K562 (cell line): Measurements from ENCODE around the gene ABT1. TPM values are rescaled to one million over a fixed set of nuclear protein-coding genes. Genes with fewer than 3 reads are reported as not detected.
A peak's percentile ranks its signal among the peaks of the same experiment; 100 is the strongest.

Experiments used
- ARID2 ChIP-seq: fragments of 450-650 bp; IDR thresholded peaks from 2 replicates; pipeline ENCODE4 v1.6.1; 2017; ENCODE audit warnings: antibody characterized with exemption, mild to moderate bottlenecking
- DPF2 ChIP-seq: fragments of 450-650 bp; IDR thresholded peaks from 2 replicates; pipeline ENCODE4 v1.6.1; 2016
- FOXK1 ChIP-seq: sonication (generic); formaldehyde crosslinking; IDR thresholded peaks from 2 replicates; pipeline ENCODE4 v1.8.0; 2022; ENCODE audit warnings: missing genetic modification reagents, mild to moderate bottlenecking, borderline replicate concordance
- FOXP1 ChIP-seq: sonication (generic); formaldehyde crosslinking; IDR thresholded peaks from 2 replicates; pipeline ENCODE4 v1.8.0; 2022; ENCODE audit warnings: mild to moderate bottlenecking, missing genetic modification reagents
- GABPA ChIP-seq: fragments of 200-800 bp; sonication (Bioruptor generic); conservative IDR thresholded peaks from 2 replicates; pipeline ENCODE4 v1.6.1; 2016; ENCODE audit warnings: low read depth, missing genetic modification characterization, missing compliant biosample characterization
- HMG20A ChIP-seq: fragments of 450-650 bp; formaldehyde crosslinking; conservative IDR thresholded peaks from 2 replicates; pipeline ENCODE4 v1.4.0; 2020; ENCODE audit warnings: mild to moderate bottlenecking, mixed read lengths
- HOXB6 ChIP-seq: fragments of 250-450 bp; sonication (Bioruptor Pico); IDR thresholded peaks from 2 replicates; pipeline ENCODE4 v1.5.1; 2022; ENCODE audit warnings: mild to moderate bottlenecking, borderline replicate concordance
- MEIS2 ChIP-seq: fragments of 450-650 bp; IDR thresholded peaks from 2 replicates; pipeline ENCODE4 v1.6.1; 2014; ENCODE audit warnings: mild to moderate bottlenecking; ENCODE audit not compliant: partially characterized antibody
- NCOA1 ChIP-seq: fragments of 450-650 bp; IDR thresholded peaks from 2 replicates; pipeline ENCODE4 v1.6.1; 2016; ENCODE audit warnings: low read depth
- SNRNP70 ChIP-seq: fragments of 200-400 bp; formaldehyde crosslinking; optimal IDR thresholded peaks from 2 replicates; pipeline ENCODE3; 2017; ENCODE audit warnings: low read depth, low read length
- STAT5B ChIP-seq: fragments of 250-450 bp; sonication (Bioruptor Pico); IDR thresholded peaks from 2 replicates; pipeline ENCODE4 v1.8.0; 2021; ENCODE audit warnings: mild to moderate bottlenecking, inconsistent platforms
- TCF7L2 ChIP-seq: fragments of 150-350 bp; IDR thresholded peaks from 2 replicates; pipeline ENCODE4 v1.6.1; 2016; ENCODE audit warnings: low read depth, mild to moderate bottlenecking, low read length, moderate library complexity
- XRCC5 ChIP-seq: fragments of 200-400 bp; formaldehyde crosslinking; IDR thresholded peaks from 2 replicates; pipeline ENCODE4 v1.6.1; 2017; ENCODE audit warnings: low read depth, mild to moderate bottlenecking, low read length
- ZC3H4 ChIP-seq: sonication (generic); formaldehyde crosslinking; IDR thresholded peaks from 2 replicates; pipeline ENCODE4 v1.9.0; 2021; ENCODE audit warnings: missing genetic modification reagents, borderline replicate concordance
- ZFP36 ChIP-seq: fragments of 150-350 bp; IDR thresholded peaks from 2 replicates; pipeline ENCODE4 v1.6.1; 2018; ENCODE audit warnings: low read length, low read depth; ENCODE audit not compliant: partially characterized antibody
- ZNF184 ChIP-seq: sonication (generic); formaldehyde crosslinking; IDR thresholded peaks from 2 replicates; pipeline ENCODE4 v1.5.0; 2020; ENCODE audit warnings: missing genetic modification reagents
- ZNF584 ChIP-seq: fragments of 200-800 bp; sonication (Bioruptor generic); IDR thresholded peaks from 2 replicates; pipeline ENCODE4 v1.6.1; 2016; ENCODE audit warnings: low read depth, mild to moderate bottlenecking, missing genetic modification characterization, missing compliant biosample characterization
- ZNF668 ChIP-seq: fragments of 250-450 bp; sonication (Bioruptor Pico); IDR thresholded peaks from 2 replicates; pipeline ENCODE4 v1.8.0; 2022; ENCODE audit warnings: mild to moderate bottlenecking, inconsistent platforms
- polyA plus RNA-seq, 8 experiments: library from polyadenylated mRNA; depleted of rRNA in 4 of 8; stranded (reverse) in 5 of 8; unstranded in 3 of 8; fragments of >200 nt; fragmentation: Nextera tagmentation in 2 of 8; fragmentation: Illumina TruSeq in 1 of 8; extraction: Ambion mirVana in 2 of 8; extraction: Trizol in 1 of 8; gene quantifications; 2 replicates each; pipeline versions ENCODE4 v1.2.1 to v1.2.3, GENCODE V29; 2011 to 2014; ENCODE audit warnings: inconsistent platforms in 1 of 8, missing spikeins in 1 of 8
- total RNA-seq, 7 experiments: library from RNA; depleted of rRNA in 6 of 7; stranded (reverse); fragments of >200 nt in 6 of 7; fragmentation: Illumina TruSeq in 2 of 7; extraction: Trizol in 2 of 7; gene quantifications; 2 replicates each; pipeline versions ENCODE4 v1.2.1 to v1.2.3, GENCODE V29; 2011 to 2021; ENCODE audit warnings: low replicate concordance in 1 of 7
- TF ChIP-seq, protein P1 (sequence below): fragments of 250-450 bp; sonication (Bioruptor Pico); IDR thresholded peaks from 2 replicates; pipeline ENCODE4 v1.5.0; 2021; ENCODE audit warnings: mild to moderate bottlenecking, moderate library complexity
- TF ChIP-seq, protein P2 (sequence below): sonication (generic); formaldehyde crosslinking; IDR thresholded peaks from 2 replicates; pipeline ENCODE4 v1.8.0; 2022; ENCODE audit warnings: missing genetic modification reagents, mild to moderate bottlenecking, moderate library complexity, borderline replicate concordance
- TF ChIP-seq, protein P3 (sequence below), 2 experiments: fragments of 150-350 bp in 1 of 2; IDR thresholded peaks; 2 replicates each; pipeline ENCODE4 v1.6.1; 2012 to 2016; ENCODE audit warnings: low read depth in 2 of 2, low read length in 2 of 2, mild to moderate bottlenecking in 1 of 2, moderate library complexity in 1 of 2

Gene ABT1
- total and polyA plus RNA-seq, 9 of the 15 experiments (the other 6 are each of a cell fraction or from before 2014, with no cell fraction given): 8.8 to 52.7 (median 40.7) TPM

DNA sequence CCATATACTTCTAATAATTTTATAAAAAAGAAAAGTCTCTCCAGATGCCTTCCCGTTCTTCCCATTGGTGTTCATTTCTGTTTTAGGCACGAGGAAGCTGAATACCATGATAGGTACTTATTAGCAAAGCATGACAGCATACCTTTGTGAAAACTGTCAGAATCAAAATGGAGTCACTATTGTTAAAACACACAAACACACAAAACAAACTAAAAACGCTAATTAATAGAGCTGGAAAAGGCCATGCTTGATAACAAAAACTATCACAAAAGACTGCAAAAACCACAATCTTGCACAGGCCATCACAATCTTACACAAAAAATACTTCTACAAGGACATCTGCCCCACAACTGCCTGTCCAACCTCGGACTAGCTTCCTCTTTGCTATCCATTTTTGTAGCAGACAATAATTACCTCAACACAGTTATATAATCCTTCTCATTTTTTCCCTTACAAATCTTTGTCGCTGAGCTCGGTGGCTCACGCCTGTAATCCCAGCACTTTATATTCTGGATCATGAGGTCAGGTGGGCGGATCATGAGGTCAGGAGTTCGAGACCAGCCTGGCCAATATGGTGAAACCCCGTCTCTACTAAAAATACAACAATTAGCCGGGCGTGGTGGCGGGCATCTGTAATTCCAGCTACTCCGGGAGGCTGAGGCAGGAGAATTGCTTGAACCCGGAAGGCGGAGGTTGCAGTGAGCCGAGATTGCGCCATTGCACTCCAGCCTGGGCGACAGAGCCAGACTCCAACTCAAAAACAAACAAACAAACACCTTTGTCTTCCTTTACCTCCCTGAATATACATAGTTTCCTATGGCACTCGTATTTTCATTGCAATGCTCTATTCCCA is 3.2 kb upstream of the ABT1 start (continued):
- no peak for TF ChIP-seq FOXK1
- 0 out of 2 replicates have a peak, but pooled peaks have one; percentile 11 for TF ChIP-seq HMG20A (CRISPR knock-in tag)
- 0 out of 2 replicates have a peak, but pooled peaks have one; percentile 48 for TF ChIP-seq DPF2
- no peak for TF ChIP-seq FOXP1 (CRISPR knock-in tag)
- TF ChIP-seq ARID2: no peak
- TF ChIP-seq ZNF184 (CRISPR knock-in tag): no peak
- no peak for TF ChIP-seq STAT5B (CRISPR knock-in tag)
- TF ChIP-seq, protein P1, sequence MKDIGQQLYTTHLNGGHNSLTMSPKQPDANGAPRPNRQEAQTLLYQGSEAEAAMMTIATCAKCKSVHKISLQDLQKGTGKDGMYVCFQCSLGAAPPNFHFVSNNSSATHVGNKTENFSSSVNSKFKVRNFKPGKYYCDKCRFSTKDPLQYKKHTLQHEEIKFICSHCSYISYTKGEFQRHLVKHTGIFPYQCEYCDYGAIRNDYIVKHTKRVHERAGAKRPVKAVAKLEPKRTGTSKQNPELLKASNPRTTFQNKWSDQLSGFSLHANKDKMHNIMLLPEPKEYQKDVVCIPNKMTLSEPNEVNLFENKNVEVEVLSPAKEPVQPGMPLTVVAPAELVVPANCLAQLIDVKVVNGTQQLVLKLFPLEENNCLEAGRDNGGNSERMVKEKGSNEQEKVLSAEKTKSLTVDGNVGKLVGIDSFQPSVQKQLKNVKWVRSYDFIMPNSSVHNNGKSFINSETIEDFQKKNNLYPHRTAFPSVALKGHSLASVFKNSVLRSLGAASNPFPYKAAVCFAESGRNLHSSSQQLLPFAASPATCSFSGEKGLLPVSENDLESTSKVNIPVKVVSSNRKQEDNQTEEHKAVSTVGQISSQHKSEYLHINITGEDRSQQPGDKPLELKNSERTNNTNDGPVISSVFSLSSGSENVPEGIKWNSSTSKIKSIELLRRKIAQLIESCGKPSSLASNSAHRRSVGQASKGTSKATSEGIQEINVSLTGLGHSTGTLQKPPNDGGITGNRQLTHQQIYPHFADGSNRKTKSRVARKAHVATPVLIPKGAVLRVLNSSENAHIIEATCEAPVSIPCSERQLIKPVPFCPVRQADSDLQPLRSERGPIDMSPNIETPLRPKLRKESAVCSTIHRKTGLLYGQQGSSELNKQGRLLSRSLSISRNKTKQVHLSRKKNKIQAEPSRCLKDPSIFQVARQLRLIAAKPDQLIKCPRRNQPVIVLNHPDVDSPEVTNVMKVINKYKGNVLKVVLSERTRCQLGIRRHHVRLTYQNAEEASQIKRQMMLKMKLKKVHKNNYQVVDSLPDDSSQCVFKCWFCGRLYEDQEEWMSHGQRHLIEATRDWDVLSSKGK (CRISPR knock-in tag): no peak
- TF ChIP-seq MEIS2: no peak
- TF ChIP-seq SNRNP70: no peak
- TF ChIP-seq, protein P2, sequence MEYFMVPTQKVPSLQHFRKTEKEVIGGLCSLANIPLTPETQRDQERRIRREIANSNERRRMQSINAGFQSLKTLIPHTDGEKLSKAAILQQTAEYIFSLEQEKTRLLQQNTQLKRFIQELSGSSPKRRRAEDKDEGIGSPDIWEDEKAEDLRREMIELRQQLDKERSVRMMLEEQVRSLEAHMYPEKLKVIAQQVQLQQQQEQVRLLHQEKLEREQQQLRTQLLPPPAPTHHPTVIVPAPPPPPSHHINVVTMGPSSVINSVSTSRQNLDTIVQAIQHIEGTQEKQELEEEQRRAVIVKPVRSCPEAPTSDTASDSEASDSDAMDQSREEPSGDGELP (CRISPR knock-in tag): peak; percentile 40; the same call in 1 of the 2 replicates
- no peak for TF ChIP-seq ZFP36
- TF ChIP-seq TCF7L2: no peak
- no peak for TF ChIP-seq NCOA1
- no peak for TF ChIP-seq XRCC5
- TF ChIP-seq, protein P3, sequence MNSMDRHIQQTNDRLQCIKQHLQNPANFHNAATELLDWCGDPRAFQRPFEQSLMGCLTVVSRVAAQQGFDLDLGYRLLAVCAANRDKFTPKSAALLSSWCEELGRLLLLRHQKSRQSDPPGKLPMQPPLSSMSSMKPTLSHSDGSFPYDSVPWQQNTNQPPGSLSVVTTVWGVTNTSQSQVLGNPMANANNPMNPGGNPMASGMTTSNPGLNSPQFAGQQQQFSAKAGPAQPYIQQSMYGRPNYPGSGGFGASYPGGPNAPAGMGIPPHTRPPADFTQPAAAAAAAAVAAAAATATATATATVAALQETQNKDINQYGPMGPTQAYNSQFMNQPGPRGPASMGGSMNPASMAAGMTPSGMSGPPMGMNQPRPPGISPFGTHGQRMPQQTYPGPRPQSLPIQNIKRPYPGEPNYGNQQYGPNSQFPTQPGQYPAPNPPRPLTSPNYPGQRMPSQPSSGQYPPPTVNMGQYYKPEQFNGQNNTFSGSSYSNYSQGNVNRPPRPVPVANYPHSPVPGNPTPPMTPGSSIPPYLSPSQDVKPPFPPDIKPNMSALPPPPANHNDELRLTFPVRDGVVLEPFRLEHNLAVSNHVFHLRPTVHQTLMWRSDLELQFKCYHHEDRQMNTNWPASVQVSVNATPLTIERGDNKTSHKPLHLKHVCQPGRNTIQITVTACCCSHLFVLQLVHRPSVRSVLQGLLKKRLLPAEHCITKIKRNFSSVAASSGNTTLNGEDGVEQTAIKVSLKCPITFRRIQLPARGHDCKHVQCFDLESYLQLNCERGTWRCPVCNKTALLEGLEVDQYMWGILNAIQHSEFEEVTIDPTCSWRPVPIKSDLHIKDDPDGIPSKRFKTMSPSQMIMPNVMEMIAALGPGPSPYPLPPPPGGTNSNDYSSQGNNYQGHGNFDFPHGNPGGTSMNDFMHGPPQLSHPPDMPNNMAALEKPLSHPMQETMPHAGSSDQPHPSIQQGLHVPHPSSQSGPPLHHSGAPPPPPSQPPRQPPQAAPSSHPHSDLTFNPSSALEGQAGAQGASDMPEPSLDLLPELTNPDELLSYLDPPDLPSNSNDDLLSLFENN (IDR thresholded peaks at IDR 0.05; ENCODE audit: low read depth in 2 of 2, low read length in 2 of 2): no peak
- TF ChIP-seq ZC3H4 (CRISPR knock-in tag): no peak
- no peak for TF ChIP-seq HOXB6 (CRISPR knock-in tag)
- no peak for TF ChIP-seq ZNF584 (CRISPR knock-in tag)
- no peak for TF ChIP-seq GABPA (tag)
- peak; percentile 82 for TF ChIP-seq ZNF668 (CRISPR knock-in tag)
